Activated CD8-positive, alpha-beta memory T cell treated with anti-CD3 and anti-CD28 coated beads for 1 hour (primary cell): Measurements from ENCODE around the gene SEMA6B.

Experiments used
- DNase-seq, 2 donors: peaks; one replicate each; pipeline ENCODE4 v3.0.0-alpha.2; 2020; ENCODE audit warnings: low read depth in 1 of 2; ENCODE audit errors: extremely low read depth in 1 of 2

SEMA6B gene

GRCh38 chr19:4589579-4590410 lies 30.3 kb upstream of the SEMA6B start:
- no peak for DNase-seq

- no peak for DNase-seq
These were observed 28.8 kb upstream of the SEMA6B start for GRCh38 chr19:4588291-4588761.

GRCh38 chr19:4587527-4587926 lies 28.0 kb upstream of the SEMA6B start:
- DNase-seq: no peak

- no peak for DNase-seq
These were observed 27.2 kb upstream of the SEMA6B start for GRCh38 chr19:4586691-4587090.

- DNase-seq: no peak
These were observed 26.8 kb upstream of the SEMA6B start for GRCh38 chr19:4586245-4586644.

GRCh38 chr19:4585556-4585955 lies 26.1 kb upstream of the SEMA6B start:
- no peak for DNase-seq

GRCh38 chr19:4584670-4585460 lies 25.4 kb upstream of the SEMA6B start:
- DNase-seq: no peak

- no peak for DNase-seq
These were observed 24.6 kb upstream of the SEMA6B start for GRCh38 chr19:4583961-4584669.

- DNase-seq: no peak
These were observed 23.7 kb upstream of the SEMA6B start for GRCh38 chr19:4582980-4583842.

GRCh38 chr19:4581666-4582553 lies 22.4 kb upstream of the SEMA6B start:
- DNase-seq: no peak

- no peak for DNase-seq
These were observed 21.6 kb upstream of the SEMA6B start for GRCh38 chr19:4580961-4581665.

- no peak for DNase-seq
These were observed 20.8 kb upstream of the SEMA6B start for GRCh38 chr19:4580021-4580901.

- DNase-seq: no peak
These were observed 19.9 kb upstream of the SEMA6B start for GRCh38 chr19:4579389-4579788.

- no peak for DNase-seq
These were observed 19.2 kb upstream of the SEMA6B start for GRCh38 chr19:4578552-4579248.

GRCh38 chr19:4577020-4577782 lies 17.7 kb upstream of the SEMA6B start:
- DNase-seq: no peak
